Subcutaneous adipose tissue (tissue), 4 donors: ENCODE data around the gene PNMA3. TPM values are rescaled to one million over a fixed set of nuclear protein-coding genes. Genes with fewer than 3 reads are reported as not detected.

Experiments used
- CTCF ChIP-seq: fragments of 450-650 bp; IDR thresholded peaks from one replicate; pipeline ENCODE4 v1.5.1; 2016; ENCODE audit warnings: low read depth, mild to moderate bottlenecking, control low read depth, antibody characterized with exemption, moderate library complexity
- total RNA-seq, 4 donors: library from RNA; depleted of rRNA; stranded (reverse); fragments of >200 nt; gene quantifications; one replicate each; pipeline ENCODE4 v1.1.0, GENCODE V29; 2016

The PNMA3 gene
- total RNA-seq, 4 donors from 2014 or later: 0.57 TPM; not detected in 3

- no peak for TF ChIP-seq CTCF
Measured at GRCh38 chrX:153052534-153052933, 3.7 kb upstream of the PNMA3 start.

GRCh38 chrX:153057281-153057680, 1.0 kb downstream of the PNMA3 start:
- no peak for TF ChIP-seq CTCF

- no peak for TF ChIP-seq CTCF
Measured at GRCh38 chrX:153059191-153060094, 3.2 kb downstream of the PNMA3 start.

- TF ChIP-seq CTCF: no peak
Measured at GRCh38 chrX:153060095-153060445, 3.8 kb downstream of the PNMA3 start.

- TF ChIP-seq CTCF: no peak
Measured at GRCh38 chrX:153061732-153062131, 5.5 kb downstream of the PNMA3 start.

GRCh38 chrX:153063315-153063714, 7.0 kb downstream of the PNMA3 start:
- no peak for TF ChIP-seq CTCF

GRCh38 chrX:153064061-153064460, 7.8 kb downstream of the PNMA3 start:
- TF ChIP-seq CTCF: no peak
